Naive thymus-derived CD4-positive, alpha-beta T cell (primary cell): ENCODE measurements around the gene KCNV2. TPM values are rescaled to one million over a fixed set of nuclear protein-coding genes. Genes with fewer than 3 reads are reported as not detected.

Experiments used
- ATAC-seq: fragments of 150-1000 bp; cut with Tn5 transposase; 2 replicates; pipeline ENCODE4 v1.10.0; 2021; ENCODE audit warnings: mild to moderate bottlenecking, moderate library complexity
- CTCF ChIA-PET: fragments of 350-600 bp; sonication (Branson Sonifier 250); formaldehyde crosslinking; loops from one replicate; lab custom pipeline; 2021; ENCODE audit warnings: antibody characterized with exemption; lab: Charles Lee
- POLR2A ChIA-PET: fragments of 350-600 bp; sonication (Branson Sonifier 250); formaldehyde crosslinking; loops from one replicate; lab custom pipeline; 2021; ENCODE audit warnings: antibody characterized with exemption, inconsistent platforms; lab: Charles Lee
- DNase-seq, 9 donors: peaks; one replicate each; pipeline versions ENCODE4 v3.0.0 to v3.0.0-alpha.2; 2020 to 2022; ENCODE audit warnings: mixed read lengths in 1 of 9
- H3K27ac ChIP-seq: one replicate; pipeline ENCODE4 v1.7.0; 2013; ENCODE audit warnings: mild to moderate bottlenecking, low read depth, low read length, moderate library complexity
- H3K27me3 ChIP-seq, 2 donors: one replicate each; pipeline ENCODE4 v1.7.0; 2013; ENCODE audit warnings: low read length in 2 of 2, mild to moderate bottlenecking in 2 of 2, moderate library complexity in 2 of 2; ENCODE audit not compliant: control insufficient read depth in 2 of 2, insufficient read depth in 2 of 2
- H3K36me3 ChIP-seq, 3 experiments: 1 replicate in 2 of 3; 2 replicates in 1 of 3; pipeline ENCODE4 v1.7.0; 2013; ENCODE audit warnings: low read length in 3 of 3, mild to moderate bottlenecking in 3 of 3, moderate library complexity in 1 of 3; ENCODE audit not compliant: insufficient read depth in 3 of 3, control insufficient read depth in 2 of 3
- H3K4me1 ChIP-seq, 2 donors: one replicate each; pipeline ENCODE4 v1.7.0; 2013; ENCODE audit warnings: low read length in 2 of 2, mild to moderate bottlenecking in 2 of 2, moderate library complexity in 1 of 2; ENCODE audit not compliant: control insufficient read depth in 2 of 2, insufficient read depth in 2 of 2
- H3K4me3 ChIP-seq: 2 replicates; pipeline ENCODE4 v1.7.0; 2013; ENCODE audit warnings: mild to moderate bottlenecking, low read length
- H3K9me3 ChIP-seq, 3 experiments: 1 replicate in 2 of 3; 2 replicates in 1 of 3; pipeline ENCODE4 v1.7.0; 2013; ENCODE audit warnings: low read length in 3 of 3; ENCODE audit not compliant: control insufficient read depth in 2 of 3
- H3K27ac Mint-ChIP-seq, 9 donors: one replicate each; pipeline ENCODE4 v1.8.0; 2020 to 2022; ENCODE audit warnings: mixed read lengths in 9 of 9, mild to moderate bottlenecking in 8 of 9, moderate library complexity in 5 of 9, inconsistent platforms in 2 of 9
- H3K27me3 Mint-ChIP-seq, 5 donors: one replicate each; pipeline ENCODE4 v1.8.0; 2021 to 2022; ENCODE audit warnings: mixed read lengths in 5 of 5, mild to moderate bottlenecking in 1 of 5
- H3K36me3 Mint-ChIP-seq, 5 donors: one replicate each; pipeline ENCODE4 v1.8.0; 2020 to 2022; ENCODE audit warnings: mixed read lengths in 5 of 5, mild to moderate bottlenecking in 3 of 5, inconsistent platforms in 1 of 5
- H3K4me1 Mint-ChIP-seq, 7 donors: one replicate each; pipeline ENCODE4 v1.8.0; 2020 to 2022; ENCODE audit warnings: mixed read lengths in 7 of 7, mild to moderate bottlenecking in 3 of 7, inconsistent platforms in 1 of 7
- H3K4me3 Mint-ChIP-seq, 10 donors: one replicate each; pipeline ENCODE4 v1.8.0; 2020 to 2022; ENCODE audit warnings: mild to moderate bottlenecking in 10 of 10, mixed read lengths in 10 of 10, moderate library complexity in 6 of 10, inconsistent platforms in 2 of 10
- H3K9me3 Mint-ChIP-seq, 11 donors: one replicate each; pipeline ENCODE4 v1.8.0; 2020 to 2022; ENCODE audit warnings: mixed read lengths in 11 of 11, mild to moderate bottlenecking in 4 of 11, inconsistent platforms in 1 of 11, moderate library complexity in 1 of 11
- intact Hi-C, 2 donors: fragments of 100-400 bp; cut with micrococcal nuclease; formaldehyde crosslinking; loops; one replicate each; pipeline ENCODE4 v1.15.1; 2023
- polyA plus RNA-seq, 2 donors: library from polyadenylated mRNA; unstranded; fragments of 300-500 nt; fragmentation: Illumina TruSeq; gene quantifications; one replicate each; pipeline ENCODE4 v1.2.3, GENCODE V29; 2021
- total RNA-seq, 6 experiments: library from RNA in 5 of 6; stranded (reverse) in 5 of 6; gene quantifications; 1 replicate in 5 of 6; 2 replicates in 1 of 6; pipeline ENCODE4 v1.2.3 and lab custom pipeline; 2021 to 2026

KCNV2 gene
- total and polyA plus RNA-seq, 7 experiments from 2014 or later = not detected

GRCh38 chr9:2725898-2726649 lies 8.8 kb downstream of the KCNV2 start:
- CTCF ChIA-PET = no interaction called here
- peaks cover 0 to 1% (median 0%) of the 10 kb centered on the region in 11 donors for H3K9me3 Mint-ChIP-seq
- Histone ChIP-seq H3K4me1 (no peaks in the 10 kb centered on the region), H3K27me3 (no peaks in the 10 kb centered on the region), H3K4me3 (no peak overlapping the region), H3K27ac (no peak overlapping the region), H3K9me3 (no peaks in the 10 kb centered on the region), H3K36me3 (no peaks in the 10 kb centered on the region)
- POLR2A ChIA-PET = no interaction called here
- H3K4me3 Mint-ChIP-seq = no peak overlapping the region
- no peaks in the 10 kb centered on the region for H3K27me3 Mint-ChIP-seq
- intact Hi-C loops = loop anchor here in 1 of 2 donors (5.0 kb wide), 3 partner anchors 104 to 594 kb away; partner anchors contain the start of gene VLDLR
- DNase-seq (no peak), ATAC-seq (no peak)
- H3K36me3 Mint-ChIP-seq = peaks cover 0 to 5% (median 0%) of the 10 kb centered on the region in 5 donors
- H3K27ac Mint-ChIP-seq = no peak overlapping the region
- H3K4me1 Mint-ChIP-seq = peaks cover 0 to 5% (median 0%) of the 10 kb centered on the region in 7 donors

GRCh38 chr9:2726650-2727340 lies 9.5 kb downstream of the KCNV2 start:
- no peak overlapping the region for H3K4me3 ChIP-seq
- no peaks in the 10 kb centered on the region for H3K36me3 ChIP-seq
- CTCF ChIA-PET = no interaction called here
- Mint-ChIP-seq H3K4me3 (no peak overlapping the region), H3K9me3 (no peaks in the 10 kb centered on the region), H3K27ac (no peak overlapping the region), H3K36me3 (peaks cover 0 to 4% (median 0%) of the 10 kb centered on the region in 5 donors), H3K4me1 (peaks cover 0 to 5% (median 0%) of the 10 kb centered on the region in 7 donors), H3K27me3 (no peaks in the 10 kb centered on the region)
- ATAC-seq = no peak
- no peaks in the 10 kb centered on the region for H3K4me1 ChIP-seq
- H3K9me3 ChIP-seq = no peaks in the 10 kb centered on the region
- no peaks in the 10 kb centered on the region for H3K27me3 ChIP-seq
- H3K27ac ChIP-seq = no peak overlapping the region
- POLR2A ChIA-PET = no interaction called here
- no peak for DNase-seq
- intact Hi-C loops = loop anchor here in 1 of 2 donors (5.0 kb wide), 3 partner anchors 104 to 594 kb away; partner anchors contain the start of gene VLDLR

- H3K4me3 ChIP-seq = no peak overlapping the region
Measured at GRCh38 chr9:2727374-2727773, 10.1 kb downstream of the KCNV2 start.

GRCh38 chr9:2727966-2728613 lies 10.8 kb downstream of the KCNV2 start:
- H3K4me3 ChIP-seq = no peak overlapping the region
- POLR2A ChIA-PET = no interaction called here
- no peaks in the 10 kb centered on the region for H3K9me3 ChIP-seq
- DNase-seq (no peak), ATAC-seq (peak; percentile 42)
- Mint-ChIP-seq H3K27ac (peak overlapping the region in 1 of 9 donors; percentile 59), H3K36me3 (peaks cover 0 to 9% (median 0%) of the 10 kb centered on the region in 5 donors), H3K9me3 (no peaks in the 10 kb centered on the region), H3K4me3 (no peak overlapping the region), H3K4me1 (peaks cover 0 to 4% (median 0%) of the 10 kb centered on the region in 7 donors), H3K27me3 (no peaks in the 10 kb centered on the region)
- intact Hi-C loops = loop anchor here in 1 of 2 donors (5.0 kb wide), 3 partner anchors 106 to 596 kb away; partner anchors contain the start of gene VLDLR
- H3K27me3 ChIP-seq = no peaks in the 10 kb centered on the region
- H3K4me1 ChIP-seq = no peaks in the 10 kb centered on the region
- no peak overlapping the region for H3K27ac ChIP-seq
- H3K36me3 ChIP-seq = no peaks in the 10 kb centered on the region
- CTCF ChIA-PET = no interaction called here

More at GRCh38 chr9:2727374-2727773, 10.1 kb downstream of the KCNV2 start:
- H3K27me3 ChIP-seq = no peaks in the 10 kb centered on the region
- H3K9me3 ChIP-seq = no peaks in the 10 kb centered on the region
- no peak overlapping the region for H3K4me3 Mint-ChIP-seq
- H3K4me1 ChIP-seq = no peaks in the 10 kb centered on the region
- POLR2A ChIA-PET = no interaction called here
- intact Hi-C loops = loop anchor here in 1 of 2 donors (5.0 kb wide), 3 partner anchors 105 to 595 kb away; partner anchors contain the start of gene VLDLR
- DNase-seq = no peak
- H3K36me3 Mint-ChIP-seq = peaks cover 0 to 4% (median 0%) of the 10 kb centered on the region in 5 donors
- CTCF ChIA-PET = no interaction called here
- H3K27ac ChIP-seq = no peak overlapping the region
- no peak for ATAC-seq
- no peaks in the 10 kb centered on the region for H3K27me3 Mint-ChIP-seq
- H3K9me3 Mint-ChIP-seq = no peaks in the 10 kb centered on the region
- peaks cover 0 to 5% (median 0%) of the 10 kb centered on the region in 7 donors for H3K4me1 Mint-ChIP-seq
- H3K36me3 ChIP-seq = no peaks in the 10 kb centered on the region
- H3K27ac Mint-ChIP-seq = no peak overlapping the region

GRCh38 chr9:2729003-2729402 lies 11.7 kb downstream of the KCNV2 start:
- CTCF ChIA-PET = no interaction called here
- Histone ChIP-seq H3K9me3 (no peaks in the 10 kb centered on the region), H3K36me3 (no peaks in the 10 kb centered on the region), H3K27me3 (no peaks in the 10 kb centered on the region), H3K4me1 (no peaks in the 10 kb centered on the region), H3K27ac (no peak overlapping the region), H3K4me3 (no peak overlapping the region)
- Mint-ChIP-seq H3K27me3 (no peaks in the 10 kb centered on the region), H3K9me3 (no peaks in the 10 kb centered on the region), H3K27ac (peak overlapping the region in 1 of 9 donors; percentile 52), H3K36me3 (peaks cover 0 to 13% (median 0%) of the 10 kb centered on the region in 5 donors), H3K4me3 (no peak overlapping the region), H3K4me1 (peaks cover 0 to 4% (median 0%) of the 10 kb centered on the region in 7 donors)
- POLR2A ChIA-PET = no interaction called here
- DNase-seq = no peak
- no peak for ATAC-seq
- intact Hi-C loops = loop anchor here in 1 of 2 donors (5.0 kb wide), 3 partner anchors 107 to 597 kb away; partner anchors contain the start of gene VLDLR

- intact Hi-C loops = loop anchor here in 1 of 2 donors (5.0 kb wide), 3 partner anchors 107 to 597 kb away; partner anchors contain the start of gene VLDLR
- Mint-ChIP-seq H3K36me3 (peaks cover 0 to 20% (median 4%) of the 10 kb centered on the region in 5 donors), H3K27ac (no peak overlapping the region), H3K4me3 (no peak overlapping the region), H3K4me1 (peaks cover 0 to 4% (median 0%) of the 10 kb centered on the region in 7 donors), H3K27me3 (no peaks in the 10 kb centered on the region), H3K9me3 (no peaks in the 10 kb centered on the region)
- CTCF ChIA-PET = no interaction called here
- POLR2A ChIA-PET = no interaction called here
- Histone ChIP-seq H3K4me3 (no peak overlapping the region), H3K4me1 (no peaks in the 10 kb centered on the region), H3K27me3 (no peaks in the 10 kb centered on the region), H3K9me3 (no peaks in the 10 kb centered on the region), H3K27ac (no peak overlapping the region), H3K36me3 (no peaks in the 10 kb centered on the region)
- no peak for DNase-seq
- no peak for ATAC-seq
Measured at GRCh38 chr9:2729721-2730120, 12.4 kb downstream of the KCNV2 start.
